Measurements from ENCODE around the gene FAM43A. TPM values are rescaled to one million over a fixed set of nuclear protein-coding genes. Genes with fewer than 3 reads are reported as not detected.

The FAM43A gene
- total and polyA plus RNA-seq, 9 of the 15 experiments (the other 6 are each of a cell fraction or from before 2014, with no cell fraction given): 0.03 to 1.2 (median 0.21) TPM

GRCh38 chr3:194682694-194683310 lies 2.9 kb upstream of the FAM43A start (continued):
- TF ChIP-seq TFAP4 (CRISPR knock-in tag; IDR thresholded peaks at IDR 0.05; ENCODE audit: borderline replicate concordance) (peak; percentile 65), IRF2 (CRISPR knock-in tag; IDR thresholded peaks at IDR 0.05) (no peak), ZNF75A (CRISPR knock-in tag; IDR thresholded peaks at IDR 0.05) (no peak), CLOCK (CRISPR knock-in tag; IDR thresholded peaks at IDR 0.05; ENCODE audit: borderline replicate concordance) (no peak), ZBTB26 (CRISPR knock-in tag; IDR thresholded peaks at IDR 0.05) (no peak), FOXA1 (IDR thresholded peaks at IDR 0.05; ENCODE audit: borderline replicate concordance) (no peak), PATZ1 (CRISPR knock-in tag; IDR thresholded peaks at IDR 0.05; ENCODE audit: borderline replicate concordance) (no peak), PML (IDR thresholded peaks at IDR 0.05; ENCODE audit: low read length) (no peak), SAP30 (IDR thresholded peaks at IDR 0.05; ENCODE audit: borderline replicate concordance, insufficient read depth, low read depth, low read length, poor library complexity, severe bottlenecking) (no peak), ZNF253 (CRISPR knock-in tag; conservative IDR thresholded peaks at IDR 0.05) (no peak), TCF3 (CRISPR knock-in tag; IDR thresholded peaks at IDR 0.05) (peak; percentile 37; the same call in 1 of the 2 replicates), ERF (CRISPR knock-in tag; IDR thresholded peaks at IDR 0.05) (no peak), GABPB2 (CRISPR knock-in tag; conservative IDR thresholded peaks at IDR 0.05) (no peak), HEY1 (CRISPR knock-in tag; IDR thresholded peaks at IDR 0.05; ENCODE audit: borderline replicate concordance) (no peak), ZNF518B (CRISPR knock-in tag; IDR thresholded peaks at IDR 0.05) (no peak)

Data from K562 (cell line).